ENCODE results near the gene RNF13. TPM values are rescaled to one million over a fixed set of nuclear protein-coding genes. Genes with fewer than 3 reads are reported as not detected.

The RNF13 gene
- total RNA-seq, 1 experiment from 2014 or later: 76.9 TPM

- H3K4me3 ChIP-seq (ENCODE audit: low read depth in 2 of 2, low read length in 2 of 2): no peak overlapping the region
- no peaks in the 10 kb centered on the region for H3K9me3 ChIP-seq (ENCODE audit: control insufficient read depth, insufficient read depth, low read depth, low read length)
- peaks cover 54% of the 10 kb centered on the region for H3K36me3 ChIP-seq (ENCODE audit: control insufficient read depth, insufficient read depth, low read length)
- no peaks in the 10 kb centered on the region for H3K27me3 ChIP-seq (ENCODE audit: control insufficient read depth, insufficient read depth, low read length)
- in situ Hi-C loops (cut with HindIII; ENCODE audit: low pct_unique_long_range_greater_than_20kb, low sequenced_read_pairs) (no loop called here), intact Hi-C loops (cut with micrococcal nuclease; ENCODE audit: unreplicated experiment) (no loop called here)
- CTCF ChIA-PET: no interaction called here
- ATAC-seq (no peak), DNase-seq (ENCODE audit: low read depth, low spot score) (no peak)
- TF ChIP-seq REST (IDR thresholded peaks at IDR 0.05; ENCODE audit: insufficient read depth in 1 of 2, low read depth in 2 of 2, low read length in 1 of 2) (no peak), POLR2AphosphoS5 (IDR thresholded peaks at IDR 0.05; ENCODE audit: low read depth, low read length) (no peak), TCF7L2 (IDR thresholded peaks at IDR 0.05; ENCODE audit: low read depth, low read length) (no peak), SIN3A (IDR thresholded peaks at IDR 0.05; ENCODE audit: borderline replicate concordance, insufficient read depth, low read depth, low read length) (no peak), CTCF (IDR thresholded peaks at IDR 0.05) (no peak)
- peaks cover 45% of the 10 kb centered on the region for H3K4me1 ChIP-seq (ENCODE audit: control insufficient read depth, insufficient read depth, low read length)
- BruUV-seq (replicated peaks): no TSS peak
- POLR2A ChIA-PET: interaction anchor here (0.6 kb wide), 1 partner anchor 101 kb away, joined by 3 read pairs; no protein-coding TSS in a partner anchor
- H3K27ac ChIP-seq (ENCODE audit: low read length): no peak overlapping the region
Observed at GRCh38 chr3:149965278-149965677, 152.3 kb downstream of the RNF13 start.

- peak overlapping the region; percentile 100 for H3K27ac ChIP-seq (ENCODE audit: low read length)
- H3K9me3 ChIP-seq (ENCODE audit: control insufficient read depth, insufficient read depth, low read depth, low read length): no peaks in the 10 kb centered on the region
- peaks cover 47% of the 10 kb centered on the region for H3K4me1 ChIP-seq (ENCODE audit: control insufficient read depth, insufficient read depth, low read length)
- DNase-seq (ENCODE audit: low read depth, low spot score) (no peak), ATAC-seq (no peak)
- TF ChIP-seq CTCF (IDR thresholded peaks at IDR 0.05): peak; percentile 67; the same call in 1 of the 2 replicates
- no peak for TF ChIP-seq POLR2AphosphoS5 (IDR thresholded peaks at IDR 0.05; ENCODE audit: low read depth, low read length)
- BruUV-seq (replicated peaks): no TSS peak
- H3K27me3 ChIP-seq (ENCODE audit: control insufficient read depth, insufficient read depth, low read length): no peaks in the 10 kb centered on the region
- peak overlapping the region in 1 of 2 experiments; percentile 83; a peak in 3 of 4 replicates for H3K4me3 ChIP-seq (ENCODE audit: low read depth in 2 of 2, low read length in 2 of 2)
- POLR2A ChIA-PET: no interaction called here
- CTCF ChIA-PET: interaction anchor here (0.5 to 3.2 kb wide), 4 partner anchors 158 to 729 kb away, joined by 3 to 31 read pairs (median 5); no protein-coding TSS in a partner anchor
- in situ Hi-C loops (cut with HindIII; ENCODE audit: low pct_unique_long_range_greater_than_20kb, low sequenced_read_pairs) (no loop called here), intact Hi-C loops (cut with micrococcal nuclease; ENCODE audit: unreplicated experiment) (loop anchor here (1.0 to 2.0 kb wide), 3 partner anchors 116 to 254 kb away; no protein-coding TSS in a partner anchor)
- H3K36me3 ChIP-seq (ENCODE audit: control insufficient read depth, insufficient read depth, low read length): peaks cover 50% of the 10 kb centered on the region
Observed at GRCh38 chr3:149967086-149967685, 154.2 kb downstream of the RNF13 start.

Measured in Panc1 (cell line).